Keratinocyte (primary cell): ENCODE data around the gene DYNLT1. TPM values are rescaled to one million over a fixed set of nuclear protein-coding genes. Genes with fewer than 3 reads are reported as not detected.

ENCODE experiments used
- DNase-seq: peaks from one replicate; pipeline ENCODE4 v3.0.0-alpha.2; 2011; ENCODE audit warnings: low read depth, missing footprints, low spot score
- FAIRE-seq: peaks from 2 replicates; lab custom pipeline; 2011; peaks lifted over from hg19 to GRCh38; lab: Jason Lieb, UNC
- H2AFZ ChIP-seq: 2 replicates; pipeline ENCODE4 v1.6.0; 2012; ENCODE audit warnings: low read length, control low read depth, inconsistent platforms; ENCODE audit not compliant: control insufficient read depth
- H3K27ac ChIP-seq: 2 replicates; pipeline ENCODE4 v1.5.1; 2011; ENCODE audit warnings: low read length; ENCODE audit not compliant: control insufficient read depth, insufficient read depth
- H3K27me3 ChIP-seq: 3 replicates; pipeline ENCODE4 v1.6.0; 2011; ENCODE audit warnings: low read length; ENCODE audit not compliant: control insufficient read depth, insufficient read depth; ENCODE audit errors: extremely low read depth
- H3K36me3 ChIP-seq, 2 experiments: 2 replicates in 1 of 2; 3 replicates in 1 of 2; pipeline ENCODE4 v1.5.1; 2011; ENCODE audit warnings: low read length in 2 of 2, mild to moderate bottlenecking in 1 of 2; ENCODE audit not compliant: control insufficient read depth in 2 of 2, insufficient read depth in 2 of 2; ENCODE audit errors: extremely low read depth in 1 of 2
- H3K4me1 ChIP-seq: 3 replicates; pipeline ENCODE4 v1.5.1; 2011; ENCODE audit warnings: low read length; ENCODE audit not compliant: control insufficient read depth, insufficient read depth; ENCODE audit errors: extremely low read depth
- H3K4me2 ChIP-seq: 3 replicates; pipeline ENCODE4 v1.6.0; 2011; ENCODE audit warnings: low read depth, low read length; ENCODE audit not compliant: control insufficient read depth, insufficient read depth; ENCODE audit errors: extremely low read depth
- H3K4me3 ChIP-seq, 3 experiments: fragments of 200-600 bp in 1 of 3; sonication (generic) in 1 of 3; 2 replicates in 2 of 3; 3 replicates in 1 of 3; pipeline ENCODE4 v1.5.1; 2011 to 2016; ENCODE audit warnings: low read length in 3 of 3, mild to moderate bottlenecking in 3 of 3, control low read depth in 2 of 3, inconsistent platforms in 1 of 3, low read depth in 1 of 3, mixed read lengths in 1 of 3, mixed run types in 1 of 3, moderate library complexity in 1 of 3; ENCODE audit not compliant: control insufficient read depth in 2 of 3, insufficient read depth in 2 of 3; ENCODE audit errors: extremely low read depth in 1 of 3
- H3K79me2 ChIP-seq: 2 replicates; pipeline ENCODE4 v1.6.0; 2012; ENCODE audit warnings: low read length; ENCODE audit not compliant: control insufficient read depth, insufficient read depth
- H3K9ac ChIP-seq: 3 replicates; pipeline ENCODE4 v1.6.0; 2011; ENCODE audit warnings: low read length; ENCODE audit not compliant: control insufficient read depth, insufficient read depth; ENCODE audit errors: extremely low read depth
- H3K9me1 ChIP-seq: 3 replicates; pipeline ENCODE4 v1.6.0; 2011; ENCODE audit warnings: low read length; ENCODE audit not compliant: control insufficient read depth, insufficient read depth; ENCODE audit errors: extremely low read depth
- H3K9me3 ChIP-seq: 2 replicates; pipeline ENCODE4 v1.5.1; 2012; ENCODE audit warnings: low read depth, low read length; ENCODE audit not compliant: control insufficient read depth
- H4K20me1 ChIP-seq: 3 replicates; pipeline ENCODE4 v1.6.0; 2011; ENCODE audit warnings: low read length; ENCODE audit not compliant: control insufficient read depth, insufficient read depth; ENCODE audit errors: extremely low read depth
- CTCF ChIP-seq, 3 experiments: IDR thresholded peaks in 1 of 3; conservative IDR thresholded peaks in 1 of 3; optimal IDR thresholded peaks in 1 of 3; 2 replicates in 2 of 3; 3 replicates in 1 of 3; pipeline versions ENCODE3 to v1.5.1; 2011; ENCODE audit warnings: low read length in 3 of 3, mild to moderate bottlenecking in 3 of 3, moderate library complexity in 2 of 3, control low read depth in 1 of 3, inconsistent platforms in 1 of 3; ENCODE audit not compliant: insufficient read depth in 2 of 3; ENCODE audit errors: extremely low read depth in 1 of 3
- EZH2 ChIP-seq: IDR thresholded peaks from one replicate; pipeline ENCODE4 v1.6.1; 2012; ENCODE audit warnings: inconsistent platforms, mild to moderate bottlenecking, low read length, moderate library complexity
- dilution Hi-C: fragments of 300-500 bp; cut with MboI; formaldehyde crosslinking; loops from one replicate; pipeline ENCODE4 v1.7.0; 2020; ENCODE audit warnings: low sequenced_read_pairs; ENCODE audit not compliant: extremely low pct_ligation_motif_present
- polyA plus RNA-seq, 5 experiments: library from polyadenylated mRNA; depleted of rRNA in 3 of 5; stranded (reverse) in 3 of 5; stranded (forward) in 1 of 5; unstranded in 1 of 5; fragments of >200 nt; gene quantifications; 1 replicate in 1 of 5; 2 replicates in 3 of 5; 3 replicates in 1 of 5; pipeline versions ENCODE4 v1.2.1 to v1.2.3, GENCODE V29; 2011 to 2012; ENCODE audit warnings: missing spikeins in 2 of 5, low read depth in 1 of 5, low replicate concordance in 1 of 5

Gene DYNLT1
- polyA plus RNA-seq, 1 donor (not counting 4 experiments of a cell fraction or from before 2014, with no cell fraction given): 354 TPM

GRCh38 chr6:158642097-158642601 is 2.4 kb downstream of the DYNLT1 start:
- FAIRE-seq: peak; percentile 63
- H3K36me3 ChIP-seq: peaks cover 13 to 17% of the 10 kb centered on the region in 2 experiments
- TF ChIP-seq EZH2 (no peak), CTCF (optimal IDR thresholded peaks at IDR 0.05 in 1 of 3, IDR thresholded peaks at IDR 0.05 in 1 of 3, conservative IDR thresholded peaks at IDR 0.05 in 1 of 3; ENCODE audit: extremely low read depth in 1 of 3, insufficient read depth in 2 of 3, low read length in 3 of 3) (no peak)
- H3K4me3 ChIP-seq: peak overlapping the region in 2 of 3 experiments; percentile 67 to 77
- H3K27ac ChIP-seq: peak overlapping the region; percentile 90
- H3K4me2 ChIP-seq: peak overlapping the region; percentile 52
- H4K20me1 ChIP-seq: peaks cover 12% of the 10 kb centered on the region
- no peak overlapping the region for H2AFZ ChIP-seq
- no peaks in the 10 kb centered on the region for H3K9me3 ChIP-seq
- H3K27me3 ChIP-seq: no peaks in the 10 kb centered on the region
- H3K9me1 ChIP-seq: no peaks in the 10 kb centered on the region
- peaks cover 37% of the 10 kb centered on the region for H3K4me1 ChIP-seq
- peak; percentile 44 for DNase-seq
- dilution Hi-C loops: no loop called here
- H3K9ac ChIP-seq: peak overlapping the region; percentile 96
- H3K79me2 ChIP-seq: peaks cover 58% of the 10 kb centered on the region

GRCh38 chr6:158640519-158640918 is 4.0 kb downstream of the DYNLT1 start:
- Histone ChIP-seq H3K9me3 (no peaks in the 10 kb centered on the region), H3K4me3 (no peak overlapping the region), H3K27ac (no peak overlapping the region), H3K36me3 (peaks cover 21% of the 10 kb centered on the region in 2 experiments), H3K4me1 (peaks cover 21% of the 10 kb centered on the region), H3K9ac (no peak overlapping the region), H3K27me3 (no peaks in the 10 kb centered on the region), H2AFZ (no peak overlapping the region), H3K4me2 (no peak overlapping the region), H4K20me1 (peaks cover 12% of the 10 kb centered on the region), H3K79me2 (peaks cover 58% of the 10 kb centered on the region), H3K9me1 (no peaks in the 10 kb centered on the region)
- no peak for FAIRE-seq
- no peak for TF ChIP-seq CTCF (optimal IDR thresholded peaks at IDR 0.05 in 1 of 3, IDR thresholded peaks at IDR 0.05 in 1 of 3, conservative IDR thresholded peaks at IDR 0.05 in 1 of 3; ENCODE audit: extremely low read depth in 1 of 3, insufficient read depth in 2 of 3, low read length in 3 of 3)
- TF ChIP-seq EZH2: no peak
- no peak for DNase-seq
- dilution Hi-C loops: no loop called here
